SW480 (cell line): ENCODE measurements around the gene USH1G.
"Not testable (repeated sequence)": the region's sequence is repeated elsewhere in the genome, so short reads cannot be mapped to it uniquely, and the experiment has no call there.

Experiments
- DNase-seq: peaks from one replicate; pipeline ENCODE4 v3.0.0-alpha.2; 2016; ENCODE audit warnings: low spot score

The USH1G gene

GRCh38 chr17:74930535-74931036, 7.5 kb upstream of the USH1G start:
- DNase-seq, result no peak

- no peak for DNase-seq
Measured at GRCh38 chr17:74928786-74929185, 5.7 kb upstream of the USH1G start.

- DNase-seq, result no peak
Measured at GRCh38 chr17:74925242-74925641, 2.2 kb upstream of the USH1G start.

- no peak for DNase-seq
Measured at GRCh38 chr17:74924250-74924948, 1.3 kb upstream of the USH1G start, which contains the start of gene OTOP2. Gene OTOP2, plus strand, starts transcription at chr17:74924273. Its CDS starts 360 bp downstream, at chr17:74924633.

- peak; percentile 32 for DNase-seq
Measured at GRCh38 chr17:74923538-74924249, 639 bp upstream of the USH1G start.

- DNase-seq, result no peak
Measured at GRCh38 chr17:74922172-74922571, 883 bp downstream of the USH1G start.

GRCh38 chr17:74921769-74922168, 1.3 kb downstream of the USH1G start:
- DNase-seq, result no peak

GRCh38 chr17:74921026-74921681, 1.9 kb downstream of the USH1G start:
- no peak for DNase-seq

GRCh38 chr17:74920642-74921025, 2.4 kb downstream of the USH1G start:
- no peak for DNase-seq

- DNase-seq, result no peak
Measured at GRCh38 chr17:74920306-74920620, 2.8 kb downstream of the USH1G start.

GRCh38 chr17:74919440-74920305, 3.4 kb downstream of the USH1G start:
- no peak for DNase-seq

GRCh38 chr17:74918906-74919305, 4.1 kb downstream of the USH1G start:
- DNase-seq, result no peak

GRCh38 chr17:74917430-74917829, 5.6 kb downstream of the USH1G start:
- no peak for DNase-seq

GRCh38 chr17:74916851-74917199, 6.2 kb downstream of the USH1G start:
- DNase-seq, result no peak

- no peak for DNase-seq
Measured at GRCh38 chr17:74916136-74916850, 6.8 kb downstream of the USH1G start.

GRCh38 chr17:74911423-74911822, 11.6 kb downstream of the USH1G start:
- DNase-seq, result not testable (repeated sequence)

GRCh38 chr17:74909097-74909496, 14.0 kb downstream of the USH1G start:
- DNase-seq, result not testable (repeated sequence)

- no peak for DNase-seq
Measured at GRCh38 chr17:74907012-74907411, 16.0 kb downstream of the USH1G start.

GRCh38 chr17:74906214-74906793, 16.8 kb downstream of the USH1G start:
- DNase-seq, result peak; percentile 20

GRCh38 chr17:74904687-74905409, 18.2 kb downstream of the USH1G start:
- no peak for DNase-seq
